ENCODE measurements around the gene TMEM259. TPM values are rescaled to one million over a fixed set of nuclear protein-coding genes. Genes with fewer than 3 reads are reported as not detected.
A peak's percentile ranks its signal among the peaks of the same experiment; 100 is the strongest.

TMEM259 gene
- total RNA-seq, 6 experiments from 2014 or later, result 82.6 to 180 (median 93.2) TPM

- Histone ChIP-seq H3K36me3 (no peaks in the 10 kb centered on the region), H3K4me1 (peaks cover 0 to 47% (median 11%) of the 10 kb centered on the region in 4 donors), H3K27ac (peak overlapping the region in 1 of 3 donors; percentile 94), H3K9me3 (no peaks in the 10 kb centered on the region), H3K27me3 (no peaks in the 10 kb centered on the region), H3K4me3 (peak overlapping the region; percentile 72 to 81 (median 72))
- TF ChIP-seq, protein P1, sequence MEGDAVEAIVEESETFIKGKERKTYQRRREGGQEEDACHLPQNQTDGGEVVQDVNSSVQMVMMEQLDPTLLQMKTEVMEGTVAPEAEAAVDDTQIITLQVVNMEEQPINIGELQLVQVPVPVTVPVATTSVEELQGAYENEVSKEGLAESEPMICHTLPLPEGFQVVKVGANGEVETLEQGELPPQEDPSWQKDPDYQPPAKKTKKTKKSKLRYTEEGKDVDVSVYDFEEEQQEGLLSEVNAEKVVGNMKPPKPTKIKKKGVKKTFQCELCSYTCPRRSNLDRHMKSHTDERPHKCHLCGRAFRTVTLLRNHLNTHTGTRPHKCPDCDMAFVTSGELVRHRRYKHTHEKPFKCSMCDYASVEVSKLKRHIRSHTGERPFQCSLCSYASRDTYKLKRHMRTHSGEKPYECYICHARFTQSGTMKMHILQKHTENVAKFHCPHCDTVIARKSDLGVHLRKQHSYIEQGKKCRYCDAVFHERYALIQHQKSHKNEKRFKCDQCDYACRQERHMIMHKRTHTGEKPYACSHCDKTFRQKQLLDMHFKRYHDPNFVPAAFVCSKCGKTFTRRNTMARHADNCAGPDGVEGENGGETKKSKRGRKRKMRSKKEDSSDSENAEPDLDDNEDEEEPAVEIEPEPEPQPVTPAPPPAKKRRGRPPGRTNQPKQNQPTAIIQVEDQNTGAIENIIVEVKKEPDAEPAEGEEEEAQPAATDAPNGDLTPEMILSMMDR (IDR thresholded peaks at IDR 0.05), result no peak
- no peak for TF ChIP-seq POLR2A (IDR thresholded peaks at IDR 0.05)
- ATAC-seq (no peak), DNase-seq (peak in 1 of 3 donors; percentile 30)
- 33% methylated on average over 9 of the region's 18 CpGs for WGBS (ENCODE audit: insufficient coverage, low coverage, low lambda C conversion rate, missing lambda C conversion rate)
- intact Hi-C loops (cut with DNase I), result no loop called here
Observed at GRCh38 chr19:1019616-1019961, 1.3 kb downstream of the TMEM259 start.

DNA sequence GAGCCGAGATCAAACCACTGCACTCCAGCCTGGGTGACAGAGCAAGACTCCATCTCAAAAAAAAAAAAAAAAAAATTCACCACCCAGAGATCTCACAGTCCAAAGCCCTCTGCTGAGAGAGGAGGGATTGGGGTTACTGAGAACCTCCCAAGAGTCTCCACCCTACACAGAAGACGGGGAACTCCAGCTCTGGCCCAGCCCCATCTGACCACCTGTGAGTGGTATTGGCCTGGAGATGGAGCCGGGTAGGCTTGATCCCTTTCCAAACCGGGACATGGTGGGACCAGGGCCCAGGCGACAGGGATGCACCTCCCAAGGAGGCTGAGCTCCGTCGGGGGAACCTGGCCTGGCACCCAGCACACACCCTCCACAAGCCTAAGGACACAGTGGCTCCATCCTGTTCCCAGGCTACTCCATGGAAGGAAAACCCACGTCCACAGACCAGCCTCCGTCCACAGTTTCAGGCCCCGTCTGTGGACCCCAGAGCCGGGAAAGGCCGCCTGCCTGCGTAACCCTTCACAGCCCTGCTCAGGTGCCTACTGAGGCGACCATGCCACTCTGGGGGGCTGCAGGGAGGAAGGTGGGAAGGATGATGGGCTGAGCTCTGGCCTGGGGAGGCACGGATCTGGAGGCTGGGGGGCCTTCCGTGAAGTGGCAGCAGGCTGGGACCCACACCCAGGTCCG is 1.8 kb downstream of the TMEM259 start:
- TF ChIP-seq POLR2A (IDR thresholded peaks at IDR 0.05), result no peak
- TF ChIP-seq, protein P1 (IDR thresholded peaks at IDR 0.05), result no peak
- WGBS (ENCODE audit: insufficient coverage, low coverage, low lambda C conversion rate, missing lambda C conversion rate), result 5% methylated on average over 3 of the region's 17 CpGs
- no peaks in the 10 kb centered on the region for H3K27me3 ChIP-seq
- H3K4me1 ChIP-seq, result peaks cover 0 to 47% (median 11%) of the 10 kb centered on the region in 4 donors
- no peaks in the 10 kb centered on the region for H3K9me3 ChIP-seq
- ATAC-seq, result no peak
- peak in 1 of 3 donors; percentile 25 for DNase-seq
- intact Hi-C loops (cut with DNase I), result no loop called here
- H3K36me3 ChIP-seq, result peaks cover 0 to under 1% (median 0%) of the 10 kb centered on the region in 4 donors
- H3K4me3 ChIP-seq, result peak overlapping the region; percentile 72 to 81 (median 72)
- peak overlapping the region in 1 of 3 donors; percentile 94 for H3K27ac ChIP-seq

- no peak for TF ChIP-seq POLR2A (IDR thresholded peaks at IDR 0.05)
- TF ChIP-seq, protein P1 (IDR thresholded peaks at IDR 0.05), result no peak
Observed at GRCh38 chr19:1018393-1018792, 2.5 kb downstream of the TMEM259 start.

GRCh38 chr19:1017906-1018305 is 3.0 kb downstream of the TMEM259 start:
- intact Hi-C loops (cut with DNase I), result no loop called here
- ATAC-seq (no peak), DNase-seq (peak in 1 of 3 donors; percentile 27)
- Histone ChIP-seq H3K4me3 (no peak overlapping the region), H3K9me3 (no peaks in the 10 kb centered on the region), H3K4me1 (peaks cover 0 to 45% (median 11%) of the 10 kb centered on the region in 4 donors), H3K36me3 (peaks cover 0 to 10% (median 3%) of the 10 kb centered on the region in 4 donors), H3K27me3 (no peaks in the 10 kb centered on the region), H3K27ac (peak overlapping the region in 1 of 3 donors; percentile 33)
- WGBS (ENCODE audit: insufficient coverage, low coverage, low lambda C conversion rate, missing lambda C conversion rate), result 65% methylated on average over 6 of the region's 9 CpGs
- TF ChIP-seq POLR2A (IDR thresholded peaks at IDR 0.05), result no peak
- TF ChIP-seq, protein P1 (IDR thresholded peaks at IDR 0.05), result no peak

More at GRCh38 chr19:1018393-1018792, 2.5 kb downstream of the TMEM259 start:
- H3K4me3 ChIP-seq, result no peak overlapping the region
- no peak for DNase-seq
- no peak overlapping the region for H3K27ac ChIP-seq
- H3K27me3 ChIP-seq, result no peaks in the 10 kb centered on the region
- H3K36me3 ChIP-seq, result peaks cover 0 to 6% (median under 1%) of the 10 kb centered on the region in 4 donors
- WGBS (ENCODE audit: insufficient coverage, low coverage, low lambda C conversion rate, missing lambda C conversion rate), result no CpG with 5 or more reads among the region's 5 CpGs
- peaks cover 0 to 47% (median 11%) of the 10 kb centered on the region in 4 donors for H3K4me1 ChIP-seq
- intact Hi-C loops (cut with DNase I), result no loop called here
- no peaks in the 10 kb centered on the region for H3K9me3 ChIP-seq
- ATAC-seq, result no peak
